Ramos (cell line): ENCODE measurements around the gene JSRP1.

ENCODE experiments used
- in situ Hi-C: fragments of 300-500 bp; cut with MboI; formaldehyde crosslinking; loops from one replicate; pipeline ENCODE4 v1.14.3; 2022; ENCODE audit warnings: low sequenced_read_pairs; ENCODE audit not compliant: unreplicated experiment

Gene JSRP1

GRCh38 chr19:2236314-2237050 lies 19.7 kb downstream of the JSRP1 start, which contains the start of the genes PLEKHJ1 and SF3A2:
TSS of gene PLEKHJ1 (minus strand) at chr19:2236329. CDS start at chr19:2236248, 81 bp downstream.
TSS of gene SF3A2 (plus strand) at chr19:2236824. CDS start at chr19:2243419, 6,595 bp downstream.
- in situ Hi-C loops, result loop anchor here (10.0 kb wide), 1 partner anchor 378 kb away; no protein-coding TSS in a partner anchor

- in situ Hi-C loops, result loop anchor here (10.0 kb wide), 1 partner anchor 379 kb away; no protein-coding TSS in a partner anchor
These were observed 20.2 kb downstream of the JSRP1 start for GRCh38 chr19:2236064-2236313.

GRCh38 chr19:2235381-2236063 lies 20.7 kb downstream of the JSRP1 start:
- in situ Hi-C loops, result loop anchor here (10.0 kb wide), 1 partner anchor 379 kb away; no protein-coding TSS in a partner anchor

- in situ Hi-C loops, result loop anchor here (5.0 to 10.0 kb wide), 2 partner anchors 157 to 380 kb away; no protein-coding TSS in a partner anchor
These were observed 21.2 kb downstream of the JSRP1 start for GRCh38 chr19:2234996-2235380.

GRCh38 chr19:2233601-2234280 lies 22.5 kb downstream of the JSRP1 start:
- in situ Hi-C loops, result loop anchor here (5.0 to 10.0 kb wide), 2 partner anchors 159 to 381 kb away; no protein-coding TSS in a partner anchor

GRCh38 chr19:2232286-2233151 lies 23.7 kb downstream of the JSRP1 start:
- in situ Hi-C loops, result loop anchor here (5.0 to 10.0 kb wide), 2 partner anchors 160 to 382 kb away; no protein-coding TSS in a partner anchor

GRCh38 chr19:2231621-2232221 lies 24.5 kb downstream of the JSRP1 start:
- in situ Hi-C loops, result loop anchor here (5.0 to 10.0 kb wide), 2 partner anchors 161 to 383 kb away; no protein-coding TSS in a partner anchor

GRCh38 chr19:2230807-2231533 lies 25.2 kb downstream of the JSRP1 start:
- in situ Hi-C loops, result loop anchor here (5.0 to 10.0 kb wide), 2 partner anchors 161 to 384 kb away; no protein-coding TSS in a partner anchor

GRCh38 chr19:2230033-2230531 lies 26.1 kb downstream of the JSRP1 start:
- in situ Hi-C loops, result loop anchor here (5.0 to 10.0 kb wide), 2 partner anchors 162 to 385 kb away; no protein-coding TSS in a partner anchor

GRCh38 chr19:2229103-2230032 lies 26.8 kb downstream of the JSRP1 start:
- in situ Hi-C loops, result loop anchor here (5.0 to 10.0 kb wide), 2 partner anchors 163 to 385 kb away; no protein-coding TSS in a partner anchor

- in situ Hi-C loops, result no loop called here
These were observed 27.8 kb downstream of the JSRP1 start for GRCh38 chr19:2228157-2229030.

GRCh38 chr19:2227415-2228156 lies 28.6 kb downstream of the JSRP1 start:
- in situ Hi-C loops, result no loop called here

- in situ Hi-C loops, result no loop called here
These were observed 29.3 kb downstream of the JSRP1 start for GRCh38 chr19:2226840-2227360.

- in situ Hi-C loops, result no loop called here
These were observed 30.0 kb downstream of the JSRP1 start for GRCh38 chr19:2226051-2226839.
